ENCODE results near the gene PARD3B. TPM values are rescaled to one million over a fixed set of nuclear protein-coding genes. Genes with fewer than 3 reads are reported as not detected.

PARD3B gene
- total and polyA plus RNA-seq, 2 donors from 2014 or later: 5.3 to 29.6 TPM

DNA sequence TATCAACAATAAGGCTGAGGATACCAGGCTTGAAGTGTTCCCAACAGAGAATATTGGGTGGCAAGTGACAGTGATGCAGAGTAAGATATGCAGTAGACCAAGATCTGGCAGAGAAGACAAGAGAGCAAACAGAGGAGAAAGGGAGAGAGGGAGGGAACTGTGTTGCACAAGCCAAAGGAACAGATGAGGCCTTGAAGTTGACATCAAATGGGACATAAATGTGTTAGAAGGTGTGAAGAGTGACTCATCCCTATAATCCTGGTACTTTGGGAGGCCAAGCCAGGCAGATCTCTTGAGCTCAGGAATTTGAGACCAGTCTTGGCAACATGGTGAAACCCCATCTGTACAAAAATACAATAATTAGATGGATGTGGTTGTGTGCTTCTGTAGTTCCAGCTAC, 342.9 kb downstream of the PARD3B start:
- Histone ChIP-seq H3K4me3 (ENCODE audit: low read length in 3 of 3) (no peak overlapping the region), H3K4me1 (ENCODE audit: control insufficient read depth in 2 of 3, insufficient read depth in 2 of 3, low read depth in 1 of 3, low read length in 3 of 3) (no peaks in the 10 kb centered on the region), H3K9me3 (ENCODE audit: control insufficient read depth in 2 of 3, insufficient read depth in 1 of 3, low read length in 3 of 3) (no peaks in the 10 kb centered on the region), H3K27me3 (ENCODE audit: control insufficient read depth, insufficient read depth, low read length) (no peaks in the 10 kb centered on the region), H3K36me3 (ENCODE audit: control insufficient read depth in 2 of 3, insufficient read depth in 3 of 3, low read length in 3 of 3) (no peaks in the 10 kb centered on the region), H3K27ac (ENCODE audit: low read depth in 2 of 2, low read length in 2 of 2) (no peak overlapping the region), H3K9ac (ENCODE audit: low read length in 3 of 3) (no peak overlapping the region)
- TF ChIP-seq, protein P1, sequence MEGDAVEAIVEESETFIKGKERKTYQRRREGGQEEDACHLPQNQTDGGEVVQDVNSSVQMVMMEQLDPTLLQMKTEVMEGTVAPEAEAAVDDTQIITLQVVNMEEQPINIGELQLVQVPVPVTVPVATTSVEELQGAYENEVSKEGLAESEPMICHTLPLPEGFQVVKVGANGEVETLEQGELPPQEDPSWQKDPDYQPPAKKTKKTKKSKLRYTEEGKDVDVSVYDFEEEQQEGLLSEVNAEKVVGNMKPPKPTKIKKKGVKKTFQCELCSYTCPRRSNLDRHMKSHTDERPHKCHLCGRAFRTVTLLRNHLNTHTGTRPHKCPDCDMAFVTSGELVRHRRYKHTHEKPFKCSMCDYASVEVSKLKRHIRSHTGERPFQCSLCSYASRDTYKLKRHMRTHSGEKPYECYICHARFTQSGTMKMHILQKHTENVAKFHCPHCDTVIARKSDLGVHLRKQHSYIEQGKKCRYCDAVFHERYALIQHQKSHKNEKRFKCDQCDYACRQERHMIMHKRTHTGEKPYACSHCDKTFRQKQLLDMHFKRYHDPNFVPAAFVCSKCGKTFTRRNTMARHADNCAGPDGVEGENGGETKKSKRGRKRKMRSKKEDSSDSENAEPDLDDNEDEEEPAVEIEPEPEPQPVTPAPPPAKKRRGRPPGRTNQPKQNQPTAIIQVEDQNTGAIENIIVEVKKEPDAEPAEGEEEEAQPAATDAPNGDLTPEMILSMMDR (IDR thresholded peaks at IDR 0.05; ENCODE audit: borderline replicate concordance, extremely low read depth, insufficient read depth): no peak
- no peak for FAIRE-seq
- intact Hi-C loops (cut with DNase I): no loop called here
- DNase-seq: no peak

DNA sequence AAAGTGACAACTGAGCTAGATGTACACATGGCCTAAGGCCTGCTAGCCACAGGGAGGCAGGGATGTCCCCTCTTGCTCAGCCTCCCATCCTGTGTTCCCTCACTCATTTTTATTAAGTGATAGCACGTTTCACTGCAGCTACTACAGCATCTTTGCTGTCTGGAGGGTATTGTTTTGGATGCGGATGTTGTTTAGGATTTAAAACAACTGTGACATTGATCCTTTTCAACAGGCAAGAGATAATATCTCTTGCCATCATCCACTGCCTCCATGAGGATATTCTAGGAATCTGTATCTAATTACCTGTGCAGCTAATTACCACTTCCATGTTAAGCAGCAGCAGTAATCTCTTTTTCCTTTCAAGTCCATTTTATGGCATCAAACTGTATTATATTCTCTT, 345.4 kb downstream of the PARD3B start:
- Histone ChIP-seq H3K4me3 (ENCODE audit: low read length in 3 of 3) (no peak overlapping the region), H3K9ac (ENCODE audit: low read length in 3 of 3) (no peak overlapping the region), H3K36me3 (ENCODE audit: control insufficient read depth in 2 of 3, insufficient read depth in 3 of 3, low read length in 3 of 3) (no peaks in the 10 kb centered on the region), H3K4me1 (ENCODE audit: control insufficient read depth in 2 of 3, insufficient read depth in 2 of 3, low read depth in 1 of 3, low read length in 3 of 3) (no peaks in the 10 kb centered on the region), H3K9me3 (ENCODE audit: control insufficient read depth in 2 of 3, insufficient read depth in 1 of 3, low read length in 3 of 3) (no peaks in the 10 kb centered on the region), H3K27ac (ENCODE audit: low read depth in 2 of 2, low read length in 2 of 2) (no peak overlapping the region), H3K27me3 (ENCODE audit: control insufficient read depth, insufficient read depth, low read length) (no peaks in the 10 kb centered on the region)
- DNase-seq (no peak), FAIRE-seq (no peak)
- intact Hi-C loops (cut with DNase I): no loop called here
- TF ChIP-seq, protein P1 (IDR thresholded peaks at IDR 0.05; ENCODE audit: borderline replicate concordance, extremely low read depth, insufficient read depth): no peak

DNA sequence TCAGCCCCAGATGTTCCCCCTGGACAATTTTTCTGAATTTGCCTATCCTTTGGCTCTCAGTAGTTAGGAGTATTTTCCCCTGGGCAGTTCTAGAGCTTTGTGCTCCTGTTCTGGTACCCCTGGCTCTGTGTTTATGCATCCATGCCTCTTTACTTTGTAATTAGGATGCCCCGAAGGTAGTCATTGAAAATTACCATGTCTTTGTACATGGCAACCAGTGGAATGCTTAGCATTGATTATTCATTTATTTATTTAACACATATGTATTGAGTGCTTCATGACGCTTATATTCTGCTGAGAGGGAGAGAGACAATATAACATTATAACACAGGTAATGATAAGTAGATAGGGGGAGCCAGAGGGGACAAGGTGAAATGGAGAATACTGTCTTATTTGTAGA, 346.5 kb downstream of the PARD3B start:
- TF ChIP-seq, protein P1 (IDR thresholded peaks at IDR 0.05; ENCODE audit: borderline replicate concordance, extremely low read depth, insufficient read depth): no peak
- DNase-seq (no peak), FAIRE-seq (no peak)
- Histone ChIP-seq H3K36me3 (ENCODE audit: control insufficient read depth in 2 of 3, insufficient read depth in 3 of 3, low read length in 3 of 3) (no peaks in the 10 kb centered on the region), H3K9me3 (ENCODE audit: control insufficient read depth in 2 of 3, insufficient read depth in 1 of 3, low read length in 3 of 3) (no peaks in the 10 kb centered on the region), H3K27me3 (ENCODE audit: control insufficient read depth, insufficient read depth, low read length) (no peaks in the 10 kb centered on the region), H3K4me1 (ENCODE audit: control insufficient read depth in 2 of 3, insufficient read depth in 2 of 3, low read depth in 1 of 3, low read length in 3 of 3) (no peaks in the 10 kb centered on the region), H3K9ac (ENCODE audit: low read length in 3 of 3) (no peak overlapping the region), H3K4me3 (ENCODE audit: low read length in 3 of 3) (no peak overlapping the region), H3K27ac (ENCODE audit: low read depth in 2 of 2, low read length in 2 of 2) (no peak overlapping the region)
- intact Hi-C loops (cut with DNase I): no loop called here
